Heart right ventricle (tissue), 16 donors: ENCODE data around the gene ALG3. TPM values are rescaled to one million over a fixed set of nuclear protein-coding genes. Genes with fewer than 3 reads are reported as not detected.

ENCODE experiments used
- ATAC-seq, 8 donors: fragments of 200-7000 bp; cut with Tn5 transposase; one replicate each; pipeline ENCODE4 v1.9.1; 2020; ENCODE audit warnings: mild to moderate bottlenecking in 8 of 8, moderate library complexity in 8 of 8, moderate number of reproducible peaks in 1 of 8
- DNase-seq, 2 donors: peaks; one replicate each; pipeline ENCODE4 v3.0.0-alpha.2; 2020
- H3K27ac ChIP-seq, 10 donors: fragments of 200-600 bp; sonication (generic) in 2 of 10; one replicate each; pipeline versions ENCODE4 v1.5.0 to v1.8.0; 2020 to 2022; ENCODE audit warnings: mild to moderate bottlenecking in 3 of 10
- H3K27me3 ChIP-seq, 7 donors: fragments of 200-600 bp; one replicate each; pipeline ENCODE4 v1.8.0; 2021 to 2022; ENCODE audit warnings: mild to moderate bottlenecking in 2 of 7
- H3K36me3 ChIP-seq, 9 donors: fragments of 200-600 bp; sonication (generic) in 1 of 9; one replicate each; pipeline versions ENCODE4 v1.5.0 to v1.8.0; 2020 to 2022; ENCODE audit warnings: mild to moderate bottlenecking in 2 of 9
- H3K4me1 ChIP-seq, 9 donors: fragments of 200-600 bp; sonication (generic) in 1 of 9; one replicate each; pipeline versions ENCODE4 v1.5.0 to v1.8.0; 2020 to 2022; ENCODE audit warnings: mild to moderate bottlenecking in 4 of 9
- H3K4me3 ChIP-seq, 10 donors: fragments of 200-600 bp; sonication (generic) in 2 of 10; one replicate each; pipeline versions ENCODE4 v1.5.0 to v1.8.0; 2020 to 2022; ENCODE audit warnings: mild to moderate bottlenecking in 7 of 10, moderate library complexity in 2 of 10
- H3K9me3 ChIP-seq, 11 donors: fragments of 200-600 bp in 10 of 11; sonication (generic) in 2 of 11; one replicate each; pipeline versions ENCODE4 v1.5.0 to v1.8.0; 2013 to 2022; ENCODE audit warnings: mild to moderate bottlenecking in 2 of 11, control low read depth in 1 of 11, moderate library complexity in 1 of 11
- CTCF ChIP-seq, 9 donors: fragments of 200-600 bp; sonication (generic) in 2 of 9; IDR thresholded peaks; one replicate each; pipeline versions ENCODE4 v1.5.0 to v1.8.0; 2021 to 2022; ENCODE audit warnings: antibody characterized with exemption in 9 of 9, mild to moderate bottlenecking in 5 of 9, moderate library complexity in 1 of 9
- WGBS, 2 donors: extraction: QIAGEN DNeasy Blood & Tissue Kit; methylation state at CpG; one replicate each; pipeline ENCODE4 v1.1.7; 2013; ENCODE audit warnings: inconsistent platforms in 1 of 2; 5-methylcytosine and 5-hydroxymethylcytosine counted together
- intact Hi-C, 10 donors: fragments of 100-400 bp; cut with DNase I; formaldehyde crosslinking; loops; one replicate each; pipeline versions ENCODE4 v1.11.1 to v1.14.2; 2022
- polyA plus RNA-seq, 2 donors: library from polyadenylated mRNA; stranded (reverse); fragments of 200-250 nt; gene quantifications; one replicate each; pipeline ENCODE4 v1.2.3, GENCODE V29; 2013
- total RNA-seq, 10 donors: library from RNA; stranded (reverse); fragmentation: NEBNext Ultra II Directional in 3 of 10; extraction: Animal tissue kit (Norgen Biotek cat#: 25700) in 3 of 10; gene quantifications; one replicate each; pipeline versions ENCODE4 v1.2.1 to v1.2.4, GENCODE V29; 2021 to 2023
- donor health status: Arrhythmogenic right ventricular cardiomyopathy.
- donor health status: ischemic (EF 13 %, LVEDD 7.1; RV severe dilation, severe dysfunction).
- donor health status: healthy with polysubstance abuse.
- donor health status: DM: no; HTN: yes; CAD: no.
- donor health status: DM: no; HTN: no; CAD: no.
- donor health status: ischemic (EF 25% LVEDD 6.9; RV normal size, moderate dysfunction).
- donor health status: ischemic (EF 25% LVEDD 5.7; RV mildly dilated, moderate dysfunction).
- donor health status: healthy.
- donor health status: DM: yes; HTN: yes; CAD: no.
- donor health status: Ischemic cardiomyopathy.
- donor health status: ischemic (EF 35%, LVEDD 5.7; RV mildly dilated, moderate dysfunction).
- donor health status: nonischemic (EF 11% LVEDD 7.7; RV severe dilation, severe dysfunction).
- donor health status: DM: yes; HTN: yes; CAD: no.
- donor health status: PGD.
- donor health status: ischemic (EF 29% LVEDD 5.4; RV normal size, mild dysfunction).
- donor health status: nonischemic (EF 23%, LVEDD 6.1; RV moderate dilation, normal function).

The ALG3 gene
- total and polyA plus RNA-seq, 12 donors: 10.7 to 63.6 (median 14.0) TPM

DNA sequence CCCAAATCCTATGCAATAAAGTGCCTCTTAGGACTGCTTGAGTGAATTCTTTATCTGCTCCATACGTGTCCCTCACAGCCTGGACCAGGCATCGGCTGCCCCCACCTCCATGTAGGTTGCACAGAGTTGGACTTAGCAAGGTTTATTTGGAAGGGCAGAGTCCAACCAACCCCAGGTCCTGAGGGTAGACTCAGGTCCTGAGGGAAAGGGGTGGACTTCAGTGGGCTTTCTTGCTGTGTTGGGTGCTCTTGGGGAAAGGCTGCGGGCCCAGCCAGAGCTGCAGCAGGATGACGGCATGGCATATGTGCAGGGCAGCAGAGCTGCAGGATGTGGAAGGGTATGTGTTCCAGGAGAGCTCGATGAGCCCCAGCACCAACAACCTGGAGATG, 6.5 kb downstream of the ALG3 start:
- 85% methylated on average over 5 of the region's 5 CpGs for WGBS, 2 donors
- H3K9me3 ChIP-seq: no peaks in the 10 kb centered on the region
- ATAC-seq (no peak), DNase-seq (no peak)
- H3K4me1 ChIP-seq: peaks cover 0 to 9% (median 7%) of the 10 kb centered on the region in 9 donors
- no peak overlapping the region for H3K27ac ChIP-seq
- H3K27me3 ChIP-seq: peaks cover 0 to under 1% (median 0%) of the 10 kb centered on the region in 7 donors
- H3K36me3 ChIP-seq: peaks cover 0 to 43% (median 26%) of the 10 kb centered on the region in 9 donors
- no peak for TF ChIP-seq CTCF (IDR thresholded peaks at IDR 0.05)
- intact Hi-C loops: loop anchor here (10.0 kb wide), 4 partner anchors 57 to 347 kb away; partner anchors contain the start of genes ABCF3 (in 2 of the 10) and ABCC5 (in 1 of the 10)
- H3K4me3 ChIP-seq: no peak overlapping the region

- DNase-seq: peak in 1 of 2 donors; percentile 49
Observed at GRCh38 chr3:184241447-184242296, 7.1 kb downstream of the ALG3 start.

DNA sequence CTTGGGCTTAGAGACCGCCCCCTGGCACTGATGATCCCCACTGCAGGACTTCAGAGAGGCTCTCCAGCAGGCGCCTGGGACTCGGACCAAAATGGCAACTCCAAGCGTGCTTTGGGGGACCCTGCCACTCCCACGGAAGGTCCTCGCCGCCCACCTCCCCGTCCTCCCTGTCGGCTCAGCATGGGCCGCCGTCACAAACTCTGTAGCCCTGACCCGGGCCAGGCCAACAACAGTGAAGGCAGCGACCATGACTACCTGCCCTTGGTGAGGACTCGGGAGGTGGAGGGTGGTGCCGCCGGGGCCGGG, 7.7 kb downstream of the ALG3 start:
- Histone ChIP-seq H3K36me3 (peaks cover 0 to 43% (median 26%) of the 10 kb centered on the region in 9 donors), H3K9me3 (no peaks in the 10 kb centered on the region), H3K4me3 (no peak overlapping the region), H3K27me3 (peaks cover 0 to 8% (median 3%) of the 10 kb centered on the region in 7 donors), H3K27ac (no peak overlapping the region), H3K4me1 (peaks cover 0 to 8% (median 7%) of the 10 kb centered on the region in 9 donors)
- intact Hi-C loops: loop anchor here (10.0 kb wide), 4 partner anchors 56 to 346 kb away; partner anchors contain the start of genes ABCF3 (in 2 of the 10) and ABCC5 (in 1 of the 10)
- TF ChIP-seq CTCF (IDR thresholded peaks at IDR 0.05): no peak
- DNase-seq (no peak), ATAC-seq (peak in 2 of 8 donors; percentile 8 to 31)
- 30 to 32% methylated on average over 17 of the region's 17 CpGs for WGBS, 2 donors

More at GRCh38 chr3:184241447-184242296, 7.1 kb downstream of the ALG3 start:
- TF ChIP-seq CTCF (IDR thresholded peaks at IDR 0.05): peak in 7 of 9 donors; percentile 46 to 67 (median 54)
- intact Hi-C loops: loop anchor here (10.0 kb wide), 4 partner anchors 57 to 347 kb away; partner anchors contain the start of genes ABCF3 (in 2 of the 10) and ABCC5 (in 1 of the 10)
- no peak overlapping the region for H3K27ac ChIP-seq
- peaks cover 0 to 43% (median 26%) of the 10 kb centered on the region in 9 donors for H3K36me3 ChIP-seq
- 12 to 16% methylated on average over 45 to 46 of the region's 46 CpGs for WGBS, 2 donors
- H3K27me3 ChIP-seq: peaks cover 0 to 6% (median 2%) of the 10 kb centered on the region in 7 donors
- ATAC-seq: peak; percentile 63 to 82 (median 68)
- no peaks in the 10 kb centered on the region for H3K9me3 ChIP-seq
- H3K4me1 ChIP-seq: peaks cover 0 to 8% (median 7%) of the 10 kb centered on the region in 9 donors
- peak overlapping the region in 1 of 10 donors; percentile 9 for H3K4me3 ChIP-seq

GRCh38 chr3:184240384-184241140, 8.2 kb downstream of the ALG3 start:
- intact Hi-C loops: loop anchor here (10.0 kb wide), 4 partner anchors 56 to 346 kb away; partner anchors contain the start of genes ABCF3 (in 2 of the 10) and ABCC5 (in 1 of the 10)
- Histone ChIP-seq H3K4me3 (no peak overlapping the region), H3K27me3 (peaks cover 0 to 8% (median 3%) of the 10 kb centered on the region in 7 donors), H3K4me1 (peaks cover 0 to 8% (median 7%) of the 10 kb centered on the region in 9 donors), H3K36me3 (peaks cover 0 to 38% (median 23%) of the 10 kb centered on the region in 9 donors), H3K27ac (no peak overlapping the region), H3K9me3 (no peaks in the 10 kb centered on the region)
- DNase-seq (no peak), ATAC-seq (no peak)
- WGBS, 2 donors: 68% methylated on average over 4 of the region's 4 CpGs
- TF ChIP-seq CTCF (IDR thresholded peaks at IDR 0.05): no peak
